ENCODE data around the gene HESX1.

HESX1 gene

GRCh38 chr3:57199895-57200297 is at the start of gene HESX1:
HESX1 (minus strand) TSS chr3:57199978; CDS start chr3:57199918, 60 bp downstream.
- DNase-seq (ENCODE audit: low spot score), result no peak

GRCh38 chr3:57244946-57245345 is 45.2 kb upstream of the HESX1 start:
- DNase-seq (ENCODE audit: low spot score), result no peak

- no peak for DNase-seq (ENCODE audit: low spot score)
These were observed 35.1 kb upstream of the HESX1 start for GRCh38 chr3:57234613-57235575.

- DNase-seq (ENCODE audit: low spot score), result no peak
These were observed 34.0 kb upstream of the HESX1 start for GRCh38 chr3:57233799-57234198.

GRCh38 chr3:57230006-57230405 is 30.2 kb upstream of the HESX1 start:
- DNase-seq (ENCODE audit: low spot score), result no peak

- peak; percentile 71 for DNase-seq (ENCODE audit: low spot score)
These were observed 28.4 kb upstream of the HESX1 start for GRCh38 chr3:57227930-57228751.

- DNase-seq (ENCODE audit: low spot score), result peak; percentile 89
These were observed 27.6 kb upstream of the HESX1 start, which contains the start of gene APPL1 for GRCh38 chr3:57227204-57227929. APPL1 (plus strand) TSS chr3:57227729; CDS start chr3:57227884, 155 bp downstream.

GRCh38 chr3:57226176-57226575 is 26.4 kb upstream of the HESX1 start:
- no peak for DNase-seq (ENCODE audit: low spot score)

- no peak for DNase-seq (ENCODE audit: low spot score)
These were observed 25.1 kb upstream of the HESX1 start for GRCh38 chr3:57224856-57225255.

GRCh38 chr3:57221883-57222282 is 22.1 kb upstream of the HESX1 start:
- DNase-seq (ENCODE audit: low spot score), result no peak

- no peak for DNase-seq (ENCODE audit: low spot score)
These were observed 6.6 kb upstream of the HESX1 start for GRCh38 chr3:57206423-57206822.

GRCh38 chr3:57194641-57195040 is 5.1 kb downstream of the HESX1 start:
- DNase-seq (ENCODE audit: low spot score), result no peak

- no peak for DNase-seq (ENCODE audit: low spot score)
These were observed 7.8 kb downstream of the HESX1 start for GRCh38 chr3:57192028-57192427.

GRCh38 chr3:57184526-57184925 is 15.3 kb downstream of the HESX1 start:
- no peak for DNase-seq (ENCODE audit: low spot score)

GRCh38 chr3:57179580-57180410 is 20.0 kb downstream of the HESX1 start:
- DNase-seq (ENCODE audit: low spot score), result peak; percentile 62

GRCh38 chr3:57176045-57176444 is 23.7 kb downstream of the HESX1 start:
- DNase-seq (ENCODE audit: low spot score), result no peak

- DNase-seq (ENCODE audit: low spot score), result no peak
These were observed 26.1 kb downstream of the HESX1 start for GRCh38 chr3:57173687-57174086.

GRCh38 chr3:57170946-57171345 is 28.8 kb downstream of the HESX1 start:
- no peak for DNase-seq (ENCODE audit: low spot score)

GRCh38 chr3:57169872-57170623 is 29.7 kb downstream of the HESX1 start:
- DNase-seq (ENCODE audit: low spot score), result peak; percentile 86

- DNase-seq (ENCODE audit: low spot score), result no peak
These were observed 30.7 kb downstream of the HESX1 start for GRCh38 chr3:57169108-57169507.

Measured in SW480 (cell line).